ENCODE data around the gene PGLYRP2.

PGLYRP2 gene

GRCh38 chr19:15456871-15457700 lies 22.2 kb downstream of the PGLYRP2 start:
- no peak for DNase-seq

GRCh38 chr19:15456441-15456840 lies 22.9 kb downstream of the PGLYRP2 start:
- no peak for DNase-seq

GRCh38 chr19:15455996-15456395 lies 23.3 kb downstream of the PGLYRP2 start:
- DNase-seq = no peak

- no peak for DNase-seq
Measured at GRCh38 chr19:15453906-15454860, 25.1 kb downstream of the PGLYRP2 start.

- no peak for DNase-seq
Measured at GRCh38 chr19:15453091-15453578, 26.2 kb downstream of the PGLYRP2 start.

GRCh38 chr19:15452111-15453047 lies 26.9 kb downstream of the PGLYRP2 start:
- DNase-seq = peak in 20 of 51 donors; percentile 5 to 66 (median 27)

- DNase-seq = no peak
Measured at GRCh38 chr19:15450528-15450890, 28.8 kb downstream of the PGLYRP2 start.

GRCh38 chr19:15449620-15450527 lies 29.4 kb downstream of the PGLYRP2 start, which contains the start of gene WIZ:
Gene WIZ (minus strand): TSS chr19:15449956. CDS start chr19:15448307, 1,649 bp downstream.
- DNase-seq = peak; percentile 3 to 85 (median 61)

- no peak for DNase-seq
Measured at GRCh38 chr19:15448778-15449619, 30.3 kb downstream of the PGLYRP2 start.

GRCh38 chr19:15448044-15448777 lies 31.1 kb downstream of the PGLYRP2 start:
- no peak for DNase-seq

- no peak for DNase-seq
Measured at GRCh38 chr19:15447057-15447456, 32.2 kb downstream of the PGLYRP2 start.

GRCh38 chr19:15445807-15446376 lies 33.4 kb downstream of the PGLYRP2 start:
- DNase-seq = no peak

GRCh38 chr19:15445227-15445605 lies 34.1 kb downstream of the PGLYRP2 start:
- no peak for DNase-seq

GRCh38 chr19:15444505-15445226 lies 34.6 kb downstream of the PGLYRP2 start:
- no peak for DNase-seq

GRCh38 chr19:15443838-15444237 lies 35.5 kb downstream of the PGLYRP2 start:
- DNase-seq = peak in 13 of 51 donors; percentile 2 to 43 (median 16)

GRCh38 chr19:15443325-15443724 lies 36.0 kb downstream of the PGLYRP2 start:
- no peak for DNase-seq
